HG02981 (cell line): ENCODE data around the gene BRD2.

Experiments
- ATAC-seq: cut with Tn5 transposase; IDR thresholded peaks from one replicate; pipeline ENCODE4 v1.9.1; 2021; ENCODE audit warnings: mild to moderate bottlenecking, moderate library complexity; ENCODE audit not compliant: unreplicated experiment

The BRD2 gene

GRCh38 chr6:33023536-33023935 lies 55.1 kb downstream of the BRD2 start:
- no peak for ATAC-seq

- no peak for ATAC-seq
Observed at GRCh38 chr6:33024521-33024920, 56.1 kb downstream of the BRD2 start.

GRCh38 chr6:33028220-33028849 lies 59.9 kb downstream of the BRD2 start:
- ATAC-seq, result no peak

- ATAC-seq, result peak; percentile 80
Observed at GRCh38 chr6:33029328-33030184, 61.2 kb downstream of the BRD2 start.

- no peak for ATAC-seq
Observed at GRCh38 chr6:33030245-33030644, 61.9 kb downstream of the BRD2 start.
